H9 (cell line): ENCODE measurements around the gene TMEM115. TPM values are rescaled to one million over a fixed set of nuclear protein-coding genes. Genes with fewer than 3 reads are reported as not detected.

Source experiments
- DNase-seq: peaks from one replicate; pipeline ENCODE4 v3.0.0-alpha.2; 2017
- H2AFZ ChIP-seq: one replicate; pipeline ENCODE4 v1.6.1; 2013; ENCODE audit warnings: mild to moderate bottlenecking, low read length, control low read depth, moderate library complexity
- H2AK5ac ChIP-seq: 2 replicates; pipeline ENCODE4 v1.6.1; 2013; ENCODE audit warnings: low read length, control low read depth, mixed read lengths; ENCODE audit not compliant: insufficient read length
- H2BK120ac ChIP-seq: one replicate; pipeline ENCODE4 v1.6.1; 2013; ENCODE audit warnings: low read depth, mild to moderate bottlenecking, low read length, control low read depth, inconsistent platforms; ENCODE audit not compliant: poor library complexity, severe bottlenecking
- H2BK12ac ChIP-seq: 2 replicates; pipeline ENCODE4 v1.6.1; 2013; ENCODE audit warnings: low read length, control low read depth, mixed read lengths, low read depth; ENCODE audit not compliant: insufficient read length
- H2BK15ac ChIP-seq: 2 replicates; pipeline ENCODE4 v1.6.1; 2013; ENCODE audit warnings: low read depth, low read length, control low read depth
- H2BK20ac ChIP-seq: one replicate; pipeline ENCODE4 v1.6.1; 2013; ENCODE audit warnings: low read depth, mild to moderate bottlenecking, low read length, control low read depth, inconsistent platforms; ENCODE audit not compliant: poor library complexity, severe bottlenecking
- H2BK5ac ChIP-seq: 2 replicates; pipeline ENCODE4 v1.6.1; 2013; ENCODE audit warnings: low read length, control low read depth, mixed read lengths; ENCODE audit not compliant: insufficient read length
- H3K14ac ChIP-seq: 2 replicates; pipeline ENCODE4 v1.6.1; 2013; ENCODE audit warnings: low read length, control low read depth; ENCODE audit not compliant: insufficient read depth
- H3K18ac ChIP-seq: 2 replicates; pipeline ENCODE4 v1.6.1; 2013; ENCODE audit warnings: low read depth, mild to moderate bottlenecking, mixed read lengths, low read length, control low read depth; ENCODE audit not compliant: insufficient read length
- H3K23ac ChIP-seq: 2 replicates; pipeline ENCODE4 v1.6.1; 2013; ENCODE audit warnings: low read length, control low read depth, mixed read lengths, low read depth; ENCODE audit not compliant: insufficient read length
- H3K23me2 ChIP-seq: 2 replicates; pipeline ENCODE4 v1.6.1; 2013; ENCODE audit warnings: low read depth, mild to moderate bottlenecking, mixed read lengths, low read length, control low read depth; ENCODE audit not compliant: insufficient read length, poor library complexity, severe bottlenecking
- H3K27ac ChIP-seq: 2 replicates; pipeline ENCODE4 v1.5.1; 2013; ENCODE audit warnings: low read length, control low read depth, mixed read lengths, low read depth; ENCODE audit not compliant: insufficient read length
- H3K27me3 ChIP-seq: 2 replicates; pipeline ENCODE4 v1.6.1; 2013; ENCODE audit warnings: low read length, control low read depth, inconsistent platforms; ENCODE audit not compliant: insufficient read depth
- H3K4ac ChIP-seq: 2 replicates; pipeline ENCODE4 v1.6.1; 2013; ENCODE audit warnings: low read depth, mild to moderate bottlenecking, control low read depth, inconsistent platforms, low read length, moderate library complexity
- H3K4me1 ChIP-seq: 2 replicates; pipeline ENCODE4 v1.6.1; 2013; ENCODE audit warnings: low read length, control low read depth, inconsistent platforms; ENCODE audit not compliant: insufficient read depth
- H3K4me2 ChIP-seq: 2 replicates; pipeline ENCODE4 v1.6.1; 2013; ENCODE audit warnings: low read length, control low read depth, mixed read lengths; ENCODE audit not compliant: insufficient read length, insufficient read depth
- H3K56ac ChIP-seq: 2 replicates; pipeline ENCODE4 v1.6.1; 2013; ENCODE audit warnings: low read depth, mild to moderate bottlenecking, mixed read lengths, low read length, control low read depth; ENCODE audit not compliant: insufficient read length
- H3K79me1 ChIP-seq: 2 replicates; pipeline ENCODE4 v1.6.1; 2013; ENCODE audit warnings: low read depth, mild to moderate bottlenecking, moderate library complexity, low read length, control low read depth, inconsistent platforms; ENCODE audit not compliant: insufficient read depth, poor library complexity, severe bottlenecking
- H3K79me2 ChIP-seq: 2 replicates; pipeline ENCODE4 v1.6.1; 2013; ENCODE audit warnings: low read length, control low read depth, inconsistent platforms; ENCODE audit not compliant: insufficient read depth
- H3K9ac ChIP-seq: 2 replicates; pipeline ENCODE4 v1.6.1; 2013; ENCODE audit warnings: low read length, control low read depth, mixed read lengths; ENCODE audit not compliant: insufficient read length; ENCODE audit errors: extremely low read depth
- H3K9me3 ChIP-seq: one replicate; pipeline ENCODE4 v1.6.1; 2013; ENCODE audit warnings: low read depth, low read length, inconsistent platforms; ENCODE audit not compliant: control insufficient read depth
- H3T11ph ChIP-seq: one replicate; pipeline ENCODE4 v1.6.1; 2013; ENCODE audit warnings: mild to moderate bottlenecking, low read length, control low read depth, inconsistent platforms
- H4K20me1 ChIP-seq: one replicate; pipeline ENCODE4 v1.6.1; 2013; ENCODE audit not compliant: control insufficient read depth, insufficient read length, insufficient read depth
- H4K5ac ChIP-seq: 2 replicates; pipeline ENCODE4 v1.6.1; 2013; ENCODE audit warnings: low read depth, mild to moderate bottlenecking, mixed read lengths, low read length, control low read depth; ENCODE audit not compliant: insufficient read length
- H4K8ac ChIP-seq: replicated peaks from 2 replicates; pipeline ENCODE4 v1.6.1; 2013; ENCODE audit warnings: low read length, control low read depth, mixed read lengths, low read depth; ENCODE audit not compliant: insufficient read length
- H4K91ac ChIP-seq: 2 replicates; pipeline ENCODE4 v1.6.1; 2013; ENCODE audit warnings: low read depth, mild to moderate bottlenecking, moderate library complexity, mixed read lengths, low read length, control low read depth; ENCODE audit not compliant: insufficient read length
- H3K27ac Mint-ChIP-seq, 3 experiments: 2 replicates in 2 of 3; 3 replicates in 1 of 3; pipeline ENCODE4 v1.8.0; 2020 to 2021; ENCODE audit warnings: mixed read lengths in 3 of 3, mild to moderate bottlenecking in 1 of 3, moderate library complexity in 1 of 3
- H3K27me3 Mint-ChIP-seq: 2 replicates; pipeline ENCODE4 v1.8.0; 2021; ENCODE audit warnings: low read depth, mild to moderate bottlenecking, moderate library complexity, mixed read lengths
- H3K36me3 Mint-ChIP-seq, 3 experiments: 2 replicates in 2 of 3; 3 replicates in 1 of 3; pipeline ENCODE4 v1.8.0; 2020 to 2021; ENCODE audit warnings: low read depth in 3 of 3, mixed read lengths in 3 of 3; ENCODE audit not compliant: insufficient read depth in 1 of 3
- H3K4me1 Mint-ChIP-seq, 2 experiments: 2 replicates each; pipeline ENCODE4 v1.8.0; 2020; ENCODE audit warnings: mixed read lengths in 2 of 2
- H3K4me3 Mint-ChIP-seq, 2 experiments: 2 replicates in 1 of 2; 3 replicates in 1 of 2; pipeline ENCODE4 v1.8.0; 2020 to 2021; ENCODE audit warnings: mild to moderate bottlenecking in 2 of 2, mixed read lengths in 2 of 2, moderate library complexity in 1 of 2
- H3K9me3 Mint-ChIP-seq, 2 experiments: 2 replicates in 1 of 2; 3 replicates in 1 of 2; pipeline ENCODE4 v1.8.0; 2020; ENCODE audit warnings: mild to moderate bottlenecking in 2 of 2, mixed read lengths in 2 of 2, moderate library complexity in 1 of 2
- WGBS: extraction: QIAGEN DNeasy Blood & Tissue Kit; methylation state at CpG from one replicate; pipeline ENCODE4 v1.1.7; 2013; ENCODE audit warnings: missing lambda C conversion rate, low lambda C conversion rate, mixed read lengths; ENCODE audit not compliant: insufficient read length; ENCODE audit errors: extremely low coverage; 5-methylcytosine and 5-hydroxymethylcytosine counted together
- total RNA-seq: library from RNA; stranded (reverse); gene quantifications from 2 replicates; pipeline ENCODE4 v1.2.1, GENCODE V29; 2021
- TF ChIP-seq, protein P1 (sequence below): fragments of 200-600 bp; sonication (generic); conservative IDR thresholded peaks from 3 replicates; pipeline ENCODE4 v1.8.0; 2021; ENCODE audit warnings: antibody characterized with exemption, mild to moderate bottlenecking

Gene TMEM115
- total RNA-seq, 1 experiment from 2014 or later: 32.3 TPM

DNA sequence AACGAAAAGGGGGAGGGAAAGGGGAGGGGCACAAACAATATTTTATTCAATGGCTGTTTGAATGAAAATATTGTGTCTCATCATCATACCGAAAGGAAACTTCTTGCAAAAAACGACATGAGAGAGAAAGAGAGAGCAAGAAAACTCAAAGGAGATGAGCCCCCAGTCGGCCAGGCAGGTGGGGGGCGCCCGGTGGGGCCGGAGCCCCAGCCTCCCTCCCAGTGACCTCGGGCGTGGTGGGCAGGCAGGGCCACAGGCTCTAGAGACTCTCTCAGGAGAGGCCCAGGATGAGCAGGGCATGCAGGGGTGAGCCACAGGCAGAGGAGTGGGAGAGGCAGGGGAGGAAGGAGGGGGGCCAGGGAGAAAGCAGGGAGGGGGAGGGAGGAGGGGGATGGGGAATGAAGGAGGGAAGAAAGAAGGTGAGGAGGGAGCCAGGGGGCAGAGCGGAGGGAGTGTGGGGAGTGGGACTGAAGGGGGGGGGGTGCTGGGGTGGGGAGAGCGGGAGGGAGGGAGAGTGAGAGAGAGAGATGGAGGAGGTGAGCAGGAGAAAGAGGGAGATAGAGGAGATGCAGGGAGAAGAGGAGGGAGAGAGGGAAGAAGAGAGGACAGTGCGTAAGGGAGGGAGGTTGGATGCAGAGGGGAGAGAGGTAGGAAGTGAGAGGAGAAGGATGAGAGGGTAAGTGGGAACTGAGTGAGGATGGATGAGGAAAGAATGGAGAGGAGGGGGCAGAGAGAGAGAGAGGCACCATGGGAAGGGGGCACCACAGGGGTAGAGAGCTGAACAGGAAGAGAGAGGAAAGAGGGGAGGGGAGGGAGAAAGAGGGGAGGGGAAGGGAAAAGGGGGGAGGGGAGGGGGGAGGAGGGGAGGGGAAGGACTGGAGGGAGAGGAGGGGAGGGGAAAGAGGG is 14.1 kb upstream of the TMEM115 start:
- Histone ChIP-seq H3K4me2 (peak overlapping the region; percentile 22), H3K14ac (no peak overlapping the region), H3K9ac (no peak overlapping the region), H2BK15ac (no peak overlapping the region), H3K56ac (no peak overlapping the region), H2BK12ac (no peak overlapping the region), H4K5ac (no peak overlapping the region), H4K8ac (no peak overlapping the region), H2AK5ac (no peak overlapping the region), H2BK120ac (no peak overlapping the region), H3T11ph (no peak overlapping the region), H3K79me2 (no peaks in the 10 kb centered on the region), H4K91ac (no peak overlapping the region), H2AFZ (no peak overlapping the region), H3K23ac (no peak overlapping the region), H3K27ac (no peak overlapping the region), H3K4ac (no peak overlapping the region), H3K18ac (no peak overlapping the region), H2BK5ac (no peak overlapping the region), H3K9me3 (no peaks in the 10 kb centered on the region), H3K4me1 (no peaks in the 10 kb centered on the region), H3K27me3 (no peaks in the 10 kb centered on the region), H4K20me1 (peaks cover 2% of the 10 kb centered on the region), H3K79me1 (no peaks in the 10 kb centered on the region), H3K23me2 (no peaks in the 10 kb centered on the region), H2BK20ac (no peak overlapping the region)
- H3K4me3 Mint-ChIP-seq: peak overlapping the region in 1 of 2 experiments; percentile 10; a peak in 2 of 5 replicates
- no peaks in the 10 kb centered on the region for H3K9me3 Mint-ChIP-seq
- no CpG with 5 or more reads among the region's 12 CpGs for WGBS
- peaks cover 0 to 1% (median 0%) of the 10 kb centered on the region in 3 experiments; a peak in 1 of 7 replicates for H3K36me3 Mint-ChIP-seq
- DNase-seq: peak; percentile 71
- TF ChIP-seq, protein P1, sequence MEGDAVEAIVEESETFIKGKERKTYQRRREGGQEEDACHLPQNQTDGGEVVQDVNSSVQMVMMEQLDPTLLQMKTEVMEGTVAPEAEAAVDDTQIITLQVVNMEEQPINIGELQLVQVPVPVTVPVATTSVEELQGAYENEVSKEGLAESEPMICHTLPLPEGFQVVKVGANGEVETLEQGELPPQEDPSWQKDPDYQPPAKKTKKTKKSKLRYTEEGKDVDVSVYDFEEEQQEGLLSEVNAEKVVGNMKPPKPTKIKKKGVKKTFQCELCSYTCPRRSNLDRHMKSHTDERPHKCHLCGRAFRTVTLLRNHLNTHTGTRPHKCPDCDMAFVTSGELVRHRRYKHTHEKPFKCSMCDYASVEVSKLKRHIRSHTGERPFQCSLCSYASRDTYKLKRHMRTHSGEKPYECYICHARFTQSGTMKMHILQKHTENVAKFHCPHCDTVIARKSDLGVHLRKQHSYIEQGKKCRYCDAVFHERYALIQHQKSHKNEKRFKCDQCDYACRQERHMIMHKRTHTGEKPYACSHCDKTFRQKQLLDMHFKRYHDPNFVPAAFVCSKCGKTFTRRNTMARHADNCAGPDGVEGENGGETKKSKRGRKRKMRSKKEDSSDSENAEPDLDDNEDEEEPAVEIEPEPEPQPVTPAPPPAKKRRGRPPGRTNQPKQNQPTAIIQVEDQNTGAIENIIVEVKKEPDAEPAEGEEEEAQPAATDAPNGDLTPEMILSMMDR: no peak
- H3K4me1 Mint-ChIP-seq: peaks cover 19 to 48% of the 10 kb centered on the region in 2 experiments
- peak overlapping the region in 2 of 3 experiments; percentile 81 to 88; a peak in 5 of 7 replicates for H3K27ac Mint-ChIP-seq
- H3K27me3 Mint-ChIP-seq: peaks cover 2% of the 10 kb centered on the region
